H9 (cell line): Measurements from ENCODE around the gene SFTPB. TPM values are rescaled to one million over a fixed set of nuclear protein-coding genes. Genes with fewer than 3 reads are reported as not detected.

Experiments
- DNase-seq: peaks from one replicate; pipeline ENCODE4 v3.0.0-alpha.2; 2017
- H2AFZ ChIP-seq: one replicate; pipeline ENCODE4 v1.6.1; 2013; ENCODE audit warnings: mild to moderate bottlenecking, low read length, control low read depth, moderate library complexity
- H2AK5ac ChIP-seq: 2 replicates; pipeline ENCODE4 v1.6.1; 2013; ENCODE audit warnings: low read length, control low read depth, mixed read lengths; ENCODE audit not compliant: insufficient read length
- H2BK120ac ChIP-seq: one replicate; pipeline ENCODE4 v1.6.1; 2013; ENCODE audit warnings: low read depth, mild to moderate bottlenecking, low read length, control low read depth, inconsistent platforms; ENCODE audit not compliant: poor library complexity, severe bottlenecking
- H2BK12ac ChIP-seq: 2 replicates; pipeline ENCODE4 v1.6.1; 2013; ENCODE audit warnings: low read length, control low read depth, mixed read lengths, low read depth; ENCODE audit not compliant: insufficient read length
- H2BK15ac ChIP-seq: 2 replicates; pipeline ENCODE4 v1.6.1; 2013; ENCODE audit warnings: low read depth, low read length, control low read depth
- H2BK20ac ChIP-seq: one replicate; pipeline ENCODE4 v1.6.1; 2013; ENCODE audit warnings: low read depth, mild to moderate bottlenecking, low read length, control low read depth, inconsistent platforms; ENCODE audit not compliant: poor library complexity, severe bottlenecking
- H2BK5ac ChIP-seq: 2 replicates; pipeline ENCODE4 v1.6.1; 2013; ENCODE audit warnings: low read length, control low read depth, mixed read lengths; ENCODE audit not compliant: insufficient read length
- H3K14ac ChIP-seq: 2 replicates; pipeline ENCODE4 v1.6.1; 2013; ENCODE audit warnings: low read length, control low read depth; ENCODE audit not compliant: insufficient read depth
- H3K18ac ChIP-seq: 2 replicates; pipeline ENCODE4 v1.6.1; 2013; ENCODE audit warnings: low read depth, mild to moderate bottlenecking, mixed read lengths, low read length, control low read depth; ENCODE audit not compliant: insufficient read length
- H3K23ac ChIP-seq: 2 replicates; pipeline ENCODE4 v1.6.1; 2013; ENCODE audit warnings: low read length, control low read depth, mixed read lengths, low read depth; ENCODE audit not compliant: insufficient read length
- H3K23me2 ChIP-seq: 2 replicates; pipeline ENCODE4 v1.6.1; 2013; ENCODE audit warnings: low read depth, mild to moderate bottlenecking, mixed read lengths, low read length, control low read depth; ENCODE audit not compliant: insufficient read length, poor library complexity, severe bottlenecking
- H3K27ac ChIP-seq: 2 replicates; pipeline ENCODE4 v1.5.1; 2013; ENCODE audit warnings: low read length, control low read depth, mixed read lengths, low read depth; ENCODE audit not compliant: insufficient read length
- H3K27me3 ChIP-seq: 2 replicates; pipeline ENCODE4 v1.6.1; 2013; ENCODE audit warnings: low read length, control low read depth, inconsistent platforms; ENCODE audit not compliant: insufficient read depth
- H3K4ac ChIP-seq: 2 replicates; pipeline ENCODE4 v1.6.1; 2013; ENCODE audit warnings: low read depth, mild to moderate bottlenecking, control low read depth, inconsistent platforms, low read length, moderate library complexity
- H3K4me1 ChIP-seq: 2 replicates; pipeline ENCODE4 v1.6.1; 2013; ENCODE audit warnings: low read length, control low read depth, inconsistent platforms; ENCODE audit not compliant: insufficient read depth
- H3K4me2 ChIP-seq: 2 replicates; pipeline ENCODE4 v1.6.1; 2013; ENCODE audit warnings: low read length, control low read depth, mixed read lengths; ENCODE audit not compliant: insufficient read length, insufficient read depth
- H3K56ac ChIP-seq: 2 replicates; pipeline ENCODE4 v1.6.1; 2013; ENCODE audit warnings: low read depth, mild to moderate bottlenecking, mixed read lengths, low read length, control low read depth; ENCODE audit not compliant: insufficient read length
- H3K79me1 ChIP-seq: 2 replicates; pipeline ENCODE4 v1.6.1; 2013; ENCODE audit warnings: low read depth, mild to moderate bottlenecking, moderate library complexity, low read length, control low read depth, inconsistent platforms; ENCODE audit not compliant: insufficient read depth, poor library complexity, severe bottlenecking
- H3K79me2 ChIP-seq: 2 replicates; pipeline ENCODE4 v1.6.1; 2013; ENCODE audit warnings: low read length, control low read depth, inconsistent platforms; ENCODE audit not compliant: insufficient read depth
- H3K9ac ChIP-seq: 2 replicates; pipeline ENCODE4 v1.6.1; 2013; ENCODE audit warnings: low read length, control low read depth, mixed read lengths; ENCODE audit not compliant: insufficient read length; ENCODE audit errors: extremely low read depth
- H3K9me3 ChIP-seq: one replicate; pipeline ENCODE4 v1.6.1; 2013; ENCODE audit warnings: low read depth, low read length, inconsistent platforms; ENCODE audit not compliant: control insufficient read depth
- H3T11ph ChIP-seq: one replicate; pipeline ENCODE4 v1.6.1; 2013; ENCODE audit warnings: mild to moderate bottlenecking, low read length, control low read depth, inconsistent platforms
- H4K20me1 ChIP-seq: one replicate; pipeline ENCODE4 v1.6.1; 2013; ENCODE audit not compliant: control insufficient read depth, insufficient read length, insufficient read depth
- H4K5ac ChIP-seq: 2 replicates; pipeline ENCODE4 v1.6.1; 2013; ENCODE audit warnings: low read depth, mild to moderate bottlenecking, mixed read lengths, low read length, control low read depth; ENCODE audit not compliant: insufficient read length
- H4K8ac ChIP-seq: replicated peaks from 2 replicates; pipeline ENCODE4 v1.6.1; 2013; ENCODE audit warnings: low read length, control low read depth, mixed read lengths, low read depth; ENCODE audit not compliant: insufficient read length
- H4K91ac ChIP-seq: 2 replicates; pipeline ENCODE4 v1.6.1; 2013; ENCODE audit warnings: low read depth, mild to moderate bottlenecking, moderate library complexity, mixed read lengths, low read length, control low read depth; ENCODE audit not compliant: insufficient read length
- H3K27ac Mint-ChIP-seq, 3 experiments: 2 replicates in 2 of 3; 3 replicates in 1 of 3; pipeline ENCODE4 v1.8.0; 2020 to 2021; ENCODE audit warnings: mixed read lengths in 3 of 3, mild to moderate bottlenecking in 1 of 3, moderate library complexity in 1 of 3
- H3K27me3 Mint-ChIP-seq: 2 replicates; pipeline ENCODE4 v1.8.0; 2021; ENCODE audit warnings: low read depth, mild to moderate bottlenecking, moderate library complexity, mixed read lengths
- H3K36me3 Mint-ChIP-seq, 3 experiments: 2 replicates in 2 of 3; 3 replicates in 1 of 3; pipeline ENCODE4 v1.8.0; 2020 to 2021; ENCODE audit warnings: low read depth in 3 of 3, mixed read lengths in 3 of 3; ENCODE audit not compliant: insufficient read depth in 1 of 3
- H3K4me1 Mint-ChIP-seq, 2 experiments: 2 replicates each; pipeline ENCODE4 v1.8.0; 2020; ENCODE audit warnings: mixed read lengths in 2 of 2
- H3K4me3 Mint-ChIP-seq, 2 experiments: 2 replicates in 1 of 2; 3 replicates in 1 of 2; pipeline ENCODE4 v1.8.0; 2020 to 2021; ENCODE audit warnings: mild to moderate bottlenecking in 2 of 2, mixed read lengths in 2 of 2, moderate library complexity in 1 of 2
- H3K9me3 Mint-ChIP-seq, 2 experiments: 2 replicates in 1 of 2; 3 replicates in 1 of 2; pipeline ENCODE4 v1.8.0; 2020; ENCODE audit warnings: mild to moderate bottlenecking in 2 of 2, mixed read lengths in 2 of 2, moderate library complexity in 1 of 2
- WGBS: extraction: QIAGEN DNeasy Blood & Tissue Kit; methylation state at CpG from one replicate; pipeline ENCODE4 v1.1.7; 2013; ENCODE audit warnings: missing lambda C conversion rate, low lambda C conversion rate, mixed read lengths; ENCODE audit not compliant: insufficient read length; ENCODE audit errors: extremely low coverage; 5-methylcytosine and 5-hydroxymethylcytosine counted together
- total RNA-seq: library from RNA; stranded (reverse); gene quantifications from 2 replicates; pipeline ENCODE4 v1.2.1, GENCODE V29; 2021
- TF ChIP-seq, protein P1 (sequence below): fragments of 200-600 bp; sonication (generic); conservative IDR thresholded peaks from 3 replicates; pipeline ENCODE4 v1.8.0; 2021; ENCODE audit warnings: antibody characterized with exemption, mild to moderate bottlenecking

SFTPB gene
- total RNA-seq, 1 experiment from 2014 or later: not detected

DNA sequence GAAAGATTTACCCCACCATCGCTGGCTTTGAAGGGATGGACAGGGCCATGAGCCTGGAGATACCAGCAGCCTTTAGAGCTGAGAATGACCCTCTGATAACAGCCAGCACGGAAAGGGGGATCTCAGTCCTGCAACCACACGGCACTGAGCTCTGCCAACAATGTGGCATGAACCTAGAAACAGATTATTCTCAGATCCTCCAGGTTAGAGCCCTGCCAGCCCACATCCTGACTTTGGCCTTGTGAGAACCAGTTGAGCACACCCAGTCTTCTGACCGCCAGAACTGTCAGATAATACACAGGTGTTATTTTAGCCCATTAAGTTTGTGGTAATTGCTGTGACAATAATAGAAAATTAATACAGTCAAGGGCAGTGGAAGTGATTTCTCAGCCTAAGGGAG is 16.8 kb upstream of the SFTPB start:
- Histone ChIP-seq H2BK12ac (no peak overlapping the region), H3K9ac (no peak overlapping the region), H3K79me1 (no peaks in the 10 kb centered on the region), H3K9me3 (no peaks in the 10 kb centered on the region), H2AFZ (no peak overlapping the region), H3K27me3 (no peaks in the 10 kb centered on the region), H2BK15ac (no peak overlapping the region), H3K4ac (no peak overlapping the region), H4K20me1 (peaks cover 2% of the 10 kb centered on the region), H2AK5ac (no peak overlapping the region), H2BK20ac (no peak overlapping the region), H3K4me2 (no peak overlapping the region), H3K18ac (no peak overlapping the region), H4K5ac (no peak overlapping the region), H2BK5ac (no peak overlapping the region), H2BK120ac (no peak overlapping the region), H3K27ac (no peak overlapping the region), H3K56ac (no peak overlapping the region), H3K14ac (no peak overlapping the region), H3K79me2 (no peaks in the 10 kb centered on the region), H3K23me2 (no peaks in the 10 kb centered on the region), H3T11ph (no peak overlapping the region), H4K91ac (no peak overlapping the region), H3K23ac (no peak overlapping the region), H4K8ac (no peak overlapping the region), H3K4me1 (no peaks in the 10 kb centered on the region)
- TF ChIP-seq, protein P1, sequence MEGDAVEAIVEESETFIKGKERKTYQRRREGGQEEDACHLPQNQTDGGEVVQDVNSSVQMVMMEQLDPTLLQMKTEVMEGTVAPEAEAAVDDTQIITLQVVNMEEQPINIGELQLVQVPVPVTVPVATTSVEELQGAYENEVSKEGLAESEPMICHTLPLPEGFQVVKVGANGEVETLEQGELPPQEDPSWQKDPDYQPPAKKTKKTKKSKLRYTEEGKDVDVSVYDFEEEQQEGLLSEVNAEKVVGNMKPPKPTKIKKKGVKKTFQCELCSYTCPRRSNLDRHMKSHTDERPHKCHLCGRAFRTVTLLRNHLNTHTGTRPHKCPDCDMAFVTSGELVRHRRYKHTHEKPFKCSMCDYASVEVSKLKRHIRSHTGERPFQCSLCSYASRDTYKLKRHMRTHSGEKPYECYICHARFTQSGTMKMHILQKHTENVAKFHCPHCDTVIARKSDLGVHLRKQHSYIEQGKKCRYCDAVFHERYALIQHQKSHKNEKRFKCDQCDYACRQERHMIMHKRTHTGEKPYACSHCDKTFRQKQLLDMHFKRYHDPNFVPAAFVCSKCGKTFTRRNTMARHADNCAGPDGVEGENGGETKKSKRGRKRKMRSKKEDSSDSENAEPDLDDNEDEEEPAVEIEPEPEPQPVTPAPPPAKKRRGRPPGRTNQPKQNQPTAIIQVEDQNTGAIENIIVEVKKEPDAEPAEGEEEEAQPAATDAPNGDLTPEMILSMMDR: no peak
- Mint-ChIP-seq H3K36me3 (no peaks in the 10 kb centered on the region), H3K27me3 (peaks cover 31% of the 10 kb centered on the region), H3K4me3 (no peak overlapping the region), H3K4me1 (peaks cover 4 to 5% of the 10 kb centered on the region in 2 experiments), H3K9me3 (no peaks in the 10 kb centered on the region), H3K27ac (no peak overlapping the region)
- no peak for DNase-seq
- no CpG with 5 or more reads among the region's 4 CpGs for WGBS
